ENCODE data around the gene INSM1.

The INSM1 gene

DNA sequence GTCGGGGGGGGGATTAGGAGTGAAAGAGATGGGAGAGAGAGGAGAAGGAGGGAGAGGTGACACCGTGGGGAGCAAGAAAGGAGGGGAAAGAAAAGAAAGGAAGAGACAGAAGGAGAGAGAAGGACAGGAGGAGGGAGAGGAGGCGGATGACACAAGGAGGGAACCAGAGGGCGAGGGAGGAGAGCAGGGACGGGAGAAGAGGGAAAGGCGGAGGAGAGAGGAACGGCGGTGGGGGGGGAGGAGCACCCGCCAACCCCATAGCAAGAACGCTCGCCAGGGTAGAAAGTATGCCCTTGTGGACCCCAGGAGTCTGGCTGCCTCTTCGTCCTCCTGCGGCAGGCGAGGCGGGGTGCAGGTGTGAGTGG, 4.5 kb upstream of the INSM1 start:
- DNase-seq = no peak

GRCh38 chr20:20363799-20364592, 3.9 kb upstream of the INSM1 start:
- DNase-seq = no peak

DNA sequence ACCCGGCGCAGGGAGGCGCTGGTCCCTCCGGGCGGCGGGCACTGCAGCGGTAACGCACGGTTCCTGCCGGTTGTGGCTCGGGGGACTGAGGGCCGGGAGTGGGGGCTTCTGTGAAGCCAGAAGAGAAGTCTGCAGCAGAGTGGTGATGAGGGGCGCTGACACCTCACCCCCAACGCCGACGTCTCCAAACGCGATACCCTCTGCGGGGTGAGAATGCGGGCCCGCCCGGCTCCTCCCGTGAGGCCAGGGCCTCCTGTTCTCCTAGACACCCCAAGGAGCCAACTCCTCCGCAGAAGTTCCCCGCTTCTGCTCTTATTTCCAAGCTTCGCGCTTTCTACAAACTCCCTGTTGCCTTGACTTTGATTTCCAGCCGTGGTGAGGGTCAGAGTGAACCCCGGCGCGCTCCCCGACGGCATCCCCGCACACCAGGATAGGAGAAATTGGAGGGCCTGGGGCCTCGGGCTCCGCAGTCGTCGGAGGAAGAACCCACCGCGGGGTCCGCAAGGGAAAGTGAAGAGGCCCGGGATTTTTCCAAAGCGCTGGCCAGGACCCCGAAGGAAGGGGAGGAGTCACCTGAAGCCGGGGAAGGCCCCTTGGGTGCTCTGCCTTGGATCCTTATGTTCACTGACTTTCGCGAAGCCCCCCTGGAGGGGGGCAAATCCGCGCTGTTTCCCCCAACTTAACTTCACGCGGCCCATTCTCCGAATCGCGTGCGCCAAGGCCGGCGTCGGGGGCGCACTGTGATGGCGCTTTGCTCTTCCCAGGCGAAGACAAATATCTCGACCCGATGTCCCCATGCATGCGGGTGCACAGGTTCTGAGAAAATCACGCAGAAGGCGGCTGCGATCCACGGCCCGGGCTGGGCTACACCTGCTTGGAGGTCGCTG, 3.1 kb upstream of the INSM1 start:
- DNase-seq = no peak

DNA sequence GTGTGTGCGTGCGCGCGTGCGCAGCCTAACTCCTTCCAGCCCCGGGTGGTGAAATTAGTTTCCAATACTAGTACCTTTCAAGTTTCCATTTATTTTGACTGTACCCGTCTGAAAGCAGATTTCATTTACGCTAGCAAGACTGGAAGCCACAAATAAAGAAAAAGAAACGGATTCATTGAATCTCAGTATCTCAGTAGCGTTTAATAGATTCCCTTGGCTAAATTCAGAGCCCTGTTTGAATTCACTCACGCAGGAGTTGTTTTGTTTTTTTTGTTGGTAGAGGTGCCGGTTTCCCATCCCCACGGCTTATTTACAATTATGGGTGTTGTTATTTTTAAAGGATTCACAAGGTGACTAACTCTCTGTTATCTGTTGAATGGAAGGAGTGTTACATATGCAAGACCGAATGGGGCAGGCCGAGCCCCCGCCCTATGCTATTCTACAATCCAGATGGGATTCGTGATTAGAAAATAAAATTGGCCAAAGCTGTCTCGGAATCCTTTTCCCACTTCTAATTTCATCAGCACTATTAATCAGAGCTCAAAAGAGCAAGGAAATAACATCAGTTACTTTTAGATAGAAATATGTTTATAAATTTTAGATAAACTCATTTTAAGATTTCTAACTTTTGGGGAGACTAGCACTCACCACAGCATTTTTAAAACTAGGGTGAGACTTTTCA, 2.3 kb upstream of the INSM1 start:
- DNase-seq = no peak

- DNase-seq = no peak
These were observed 1.4 kb upstream of the INSM1 start for GRCh38 chr20:20366551-20366875.

GRCh38 chr20:20366876-20367574, 879 bp upstream of the INSM1 start:
- DNase-seq = no peak

DNA sequence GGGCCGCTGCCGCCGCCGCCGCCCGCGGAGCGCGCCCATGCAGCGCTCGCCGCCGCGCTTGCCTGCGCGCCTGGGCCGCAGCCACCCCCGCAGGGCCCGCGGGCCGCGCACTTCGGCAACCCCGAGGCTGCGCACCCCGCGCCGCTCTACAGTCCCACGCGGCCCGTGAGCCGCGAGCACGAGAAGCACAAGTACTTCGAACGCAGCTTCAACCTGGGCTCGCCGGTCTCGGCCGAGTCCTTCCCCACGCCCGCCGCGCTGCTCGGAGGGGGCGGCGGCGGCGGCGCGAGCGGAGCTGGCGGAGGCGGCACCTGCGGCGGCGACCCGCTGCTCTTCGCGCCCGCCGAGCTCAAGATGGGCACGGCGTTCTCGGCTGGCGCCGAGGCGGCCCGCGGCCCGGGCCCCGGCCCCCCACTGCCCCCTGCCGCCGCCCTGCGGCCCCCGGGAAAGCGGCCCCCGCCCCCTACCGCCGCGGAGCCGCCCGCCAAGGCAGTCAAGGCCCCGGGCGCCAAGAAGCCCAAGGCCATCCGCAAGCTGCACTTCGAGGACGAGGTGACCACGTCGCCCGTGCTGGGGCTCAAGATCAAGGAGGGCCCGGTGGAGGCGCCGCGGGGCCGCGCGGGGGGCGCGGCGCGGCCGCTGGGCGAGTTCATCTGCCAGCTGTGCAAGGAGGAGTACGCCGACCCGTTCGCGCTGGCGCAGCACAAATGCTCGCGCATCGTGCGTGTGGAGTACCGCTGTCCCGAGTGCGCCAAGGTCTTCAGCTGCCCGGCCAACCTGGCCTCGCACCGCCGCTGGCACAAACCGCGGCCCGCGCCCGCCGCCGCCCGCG, 730 bp downstream of the INSM1 start:
- DNase-seq = no peak

GRCh38 chr20:20369250-20370093, 1.6 kb downstream of the INSM1 start:
- DNase-seq = no peak

DNA sequence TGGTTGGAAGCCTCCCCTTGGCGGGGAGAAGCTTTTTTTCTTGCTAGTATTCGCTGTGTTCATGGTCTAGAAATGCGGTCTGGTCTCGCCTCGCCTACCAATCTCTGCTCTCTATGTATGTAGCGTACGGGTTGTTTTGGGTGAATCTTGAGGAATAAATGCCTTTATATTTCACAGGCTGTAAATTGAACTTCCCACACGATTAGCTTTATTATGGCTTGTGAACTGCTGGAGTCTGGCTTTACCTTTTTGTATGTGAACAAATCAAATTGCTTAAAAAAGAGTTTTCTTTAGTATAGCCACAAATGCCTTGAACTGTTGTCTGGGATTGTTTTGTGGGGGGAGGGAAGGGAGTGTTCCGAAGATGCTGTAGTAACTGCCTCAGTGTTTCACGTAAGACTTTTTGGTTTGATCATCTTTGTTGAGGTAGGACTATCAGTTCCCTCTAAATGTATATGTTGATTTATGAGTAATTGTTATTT, 2.2 kb downstream of the INSM1 start:
- DNase-seq = no peak

DNA sequence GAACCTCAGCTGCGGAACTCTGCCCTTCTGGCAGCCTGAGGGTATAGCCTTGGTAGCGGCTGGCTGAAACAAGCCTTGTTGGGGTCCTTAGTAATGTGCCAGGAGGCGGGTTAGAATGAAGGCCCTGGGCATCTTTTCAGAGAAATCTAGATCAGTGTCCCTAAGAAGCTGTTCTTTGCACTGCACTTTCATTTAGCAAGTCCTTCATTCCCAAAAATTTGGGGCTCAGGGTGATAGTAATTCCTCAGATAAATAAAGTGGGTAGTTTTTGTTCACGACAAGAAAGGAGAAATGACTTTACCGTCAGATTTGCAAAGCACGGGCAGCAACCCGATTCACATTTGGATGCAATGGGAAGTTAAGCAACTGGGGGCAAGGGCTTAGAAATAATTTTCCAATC, 3.2 kb downstream of the INSM1 start:
- no peak for DNase-seq

- DNase-seq = no peak
These were observed 3.8 kb downstream of the INSM1 start for GRCh38 chr20:20371681-20372080.

GRCh38 chr20:20373091-20373571, 5.2 kb downstream of the INSM1 start:
- DNase-seq = no peak

DNA sequence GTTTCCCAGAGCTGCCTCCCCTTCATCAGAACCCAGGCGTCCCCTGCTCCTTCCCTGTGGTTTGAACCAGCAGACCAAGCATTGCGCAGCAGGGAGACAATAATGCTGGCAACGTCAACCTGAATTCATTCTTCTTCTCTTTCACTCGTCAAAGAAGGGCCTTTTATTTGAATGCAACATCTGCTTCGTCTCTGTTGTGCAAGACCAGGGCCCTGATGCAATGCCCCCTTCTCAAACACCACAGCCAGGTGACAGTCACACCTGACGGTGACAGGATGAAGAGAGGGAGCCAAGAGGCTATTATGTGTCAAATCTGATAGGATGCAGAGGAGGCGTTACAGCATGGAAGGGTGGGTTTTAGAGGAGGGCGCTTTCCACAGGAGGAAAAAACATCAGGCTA, 8.0 kb downstream of the INSM1 start:
- peak; percentile 26 for DNase-seq

- no peak for DNase-seq
These were observed 18.3 kb downstream of the INSM1 start for GRCh38 chr20:20386192-20386591.

GRCh38 chr20:20390393-20390792, 22.5 kb downstream of the INSM1 start:
- no peak for DNase-seq

DNA sequence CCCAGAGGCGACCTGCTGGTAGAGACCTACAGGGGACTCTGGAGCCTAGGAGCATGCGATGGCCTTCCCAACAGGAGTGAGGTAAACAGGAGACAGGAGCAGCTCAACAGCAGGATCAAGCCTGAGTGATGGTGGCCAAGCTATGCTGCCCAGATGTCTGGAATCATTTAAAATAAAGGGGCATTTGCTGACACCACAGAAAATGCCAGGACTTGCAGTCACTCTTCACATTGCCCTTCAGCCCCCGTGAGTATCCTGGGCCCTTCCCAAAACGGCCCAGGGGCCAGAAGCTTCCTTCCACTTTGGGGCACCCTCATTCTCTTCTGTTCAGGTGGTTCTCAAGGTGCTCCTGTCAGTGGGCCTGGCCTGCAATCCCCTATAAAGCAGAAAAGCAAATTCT, 23.2 kb downstream of the INSM1 start:
- DNase-seq = no peak

- no peak for DNase-seq
These were observed 23.9 kb downstream of the INSM1 start for GRCh38 chr20:20391766-20392165.

GRCh38 chr20:20393207-20394120, 25.6 kb downstream of the INSM1 start:
- DNase-seq = peak; percentile 82

- no peak for DNase-seq
These were observed 27.2 kb downstream of the INSM1 start for GRCh38 chr20:20395087-20395486.

All from MV-4-11 (cell line).